Activated T-cell treated with anti-CD3 and anti-CD28 coated beads, Interleukin-2, amount 50 U/mL, for 24 hours (primary cell): ENCODE data around the gene VEPH1.

ENCODE experiments used
- DNase-seq: peaks from one replicate; pipeline ENCODE4 v3.0.0-alpha.2; 2020
- H3K27ac Mint-ChIP-seq: 2 replicates; pipeline ENCODE4 v1.8.0; 2020; ENCODE audit warnings: mild to moderate bottlenecking, mixed read lengths
- H3K27me3 Mint-ChIP-seq: 2 replicates; pipeline ENCODE4 v1.8.0; 2020; ENCODE audit warnings: mixed read lengths
- H3K36me3 Mint-ChIP-seq: 2 replicates; pipeline ENCODE4 v1.8.0; 2020; ENCODE audit warnings: low read depth, mixed read lengths
- H3K4me1 Mint-ChIP-seq: 2 replicates; pipeline ENCODE4 v1.8.0; 2020; ENCODE audit warnings: low read depth, mixed read lengths
- H3K4me3 Mint-ChIP-seq: 2 replicates; pipeline ENCODE4 v1.8.0; 2020; ENCODE audit warnings: mild to moderate bottlenecking, moderate library complexity, mixed read lengths
- H3K9me3 Mint-ChIP-seq: 2 replicates; pipeline ENCODE4 v1.8.0; 2020; ENCODE audit warnings: mixed read lengths

Gene VEPH1

GRCh38 chr3:157531301-157531660 is 28.1 kb upstream of the VEPH1 start:
- Mint-ChIP-seq H3K4me3 (no peak overlapping the region), H3K36me3 (no peaks in the 10 kb centered on the region), H3K4me1 (no peaks in the 10 kb centered on the region), H3K9me3 (no peaks in the 10 kb centered on the region), H3K27me3 (no peaks in the 10 kb centered on the region), H3K27ac (no peak overlapping the region)
- DNase-seq: no peak

- H3K36me3 Mint-ChIP-seq: no peaks in the 10 kb centered on the region
- H3K9me3 Mint-ChIP-seq: no peaks in the 10 kb centered on the region
- DNase-seq: no peak
- no peak overlapping the region for H3K27ac Mint-ChIP-seq
- H3K4me1 Mint-ChIP-seq: no peaks in the 10 kb centered on the region
- H3K4me3 Mint-ChIP-seq: no peak overlapping the region
- H3K27me3 Mint-ChIP-seq: no peaks in the 10 kb centered on the region
These were observed 27.6 kb upstream of the VEPH1 start for GRCh38 chr3:157530637-157531300.

GRCh38 chr3:157529751-157530150 is 26.5 kb upstream of the VEPH1 start:
- Mint-ChIP-seq H3K4me1 (no peaks in the 10 kb centered on the region), H3K27me3 (peaks cover 2% of the 10 kb centered on the region), H3K4me3 (no peak overlapping the region), H3K36me3 (no peaks in the 10 kb centered on the region), H3K27ac (no peak overlapping the region), H3K9me3 (no peaks in the 10 kb centered on the region)
- no peak for DNase-seq

- no peak for DNase-seq
- H3K4me1 Mint-ChIP-seq: no peaks in the 10 kb centered on the region
- peaks cover 2% of the 10 kb centered on the region for H3K27me3 Mint-ChIP-seq
- no peak overlapping the region for H3K4me3 Mint-ChIP-seq
- H3K27ac Mint-ChIP-seq: no peak overlapping the region
- H3K9me3 Mint-ChIP-seq: no peaks in the 10 kb centered on the region
- no peaks in the 10 kb centered on the region for H3K36me3 Mint-ChIP-seq
These were observed 25.9 kb upstream of the VEPH1 start for GRCh38 chr3:157529085-157529484.

GRCh38 chr3:157527131-157527881 is 24.1 kb upstream of the VEPH1 start:
- peaks cover 2% of the 10 kb centered on the region for H3K27me3 Mint-ChIP-seq
- no peaks in the 10 kb centered on the region for H3K9me3 Mint-ChIP-seq
- H3K36me3 Mint-ChIP-seq: no peaks in the 10 kb centered on the region
- H3K4me3 Mint-ChIP-seq: no peak overlapping the region
- DNase-seq: no peak
- H3K4me1 Mint-ChIP-seq: no peaks in the 10 kb centered on the region
- H3K27ac Mint-ChIP-seq: no peak overlapping the region

- no peaks in the 10 kb centered on the region for H3K36me3 Mint-ChIP-seq
- DNase-seq: no peak
- no peaks in the 10 kb centered on the region for H3K4me1 Mint-ChIP-seq
- no peak overlapping the region for H3K27ac Mint-ChIP-seq
- no peak overlapping the region for H3K4me3 Mint-ChIP-seq
- no peaks in the 10 kb centered on the region for H3K9me3 Mint-ChIP-seq
- H3K27me3 Mint-ChIP-seq: peaks cover 2% of the 10 kb centered on the region
These were observed 22.8 kb upstream of the VEPH1 start for GRCh38 chr3:157526036-157526435.

- Mint-ChIP-seq H3K4me3 (no peak overlapping the region), H3K27ac (no peak overlapping the region), H3K27me3 (peaks cover 2% of the 10 kb centered on the region), H3K36me3 (no peaks in the 10 kb centered on the region), H3K4me1 (no peaks in the 10 kb centered on the region), H3K9me3 (no peaks in the 10 kb centered on the region)
- no peak for DNase-seq
These were observed 20.6 kb upstream of the VEPH1 start for GRCh38 chr3:157523814-157524213.

GRCh38 chr3:157522648-157523047 is 19.4 kb upstream of the VEPH1 start:
- Mint-ChIP-seq H3K4me3 (no peak overlapping the region), H3K36me3 (no peaks in the 10 kb centered on the region), H3K27ac (no peak overlapping the region), H3K27me3 (peaks cover 2% of the 10 kb centered on the region), H3K9me3 (no peaks in the 10 kb centered on the region), H3K4me1 (no peaks in the 10 kb centered on the region)
- DNase-seq: no peak

- Mint-ChIP-seq H3K27me3 (peaks cover 2% of the 10 kb centered on the region), H3K36me3 (no peaks in the 10 kb centered on the region), H3K4me1 (no peaks in the 10 kb centered on the region), H3K27ac (no peak overlapping the region), H3K4me3 (no peak overlapping the region), H3K9me3 (no peaks in the 10 kb centered on the region)
- no peak for DNase-seq
These were observed 17.4 kb upstream of the VEPH1 start for GRCh38 chr3:157520485-157521150.

GRCh38 chr3:157518881-157519280 is 15.7 kb upstream of the VEPH1 start:
- no peak for DNase-seq
- H3K36me3 Mint-ChIP-seq: no peaks in the 10 kb centered on the region
- H3K9me3 Mint-ChIP-seq: no peaks in the 10 kb centered on the region
- H3K27ac Mint-ChIP-seq: no peak overlapping the region
- no peak overlapping the region for H3K4me3 Mint-ChIP-seq
- no peaks in the 10 kb centered on the region for H3K27me3 Mint-ChIP-seq
- H3K4me1 Mint-ChIP-seq: no peaks in the 10 kb centered on the region

GRCh38 chr3:157516928-157517327 is 13.7 kb upstream of the VEPH1 start:
- DNase-seq: no peak
- Mint-ChIP-seq H3K36me3 (no peaks in the 10 kb centered on the region), H3K4me1 (no peaks in the 10 kb centered on the region), H3K9me3 (no peaks in the 10 kb centered on the region), H3K4me3 (no peak overlapping the region), H3K27ac (no peak overlapping the region), H3K27me3 (no peaks in the 10 kb centered on the region)

- Mint-ChIP-seq H3K4me1 (no peaks in the 10 kb centered on the region), H3K27ac (no peak overlapping the region), H3K27me3 (no peaks in the 10 kb centered on the region), H3K36me3 (no peaks in the 10 kb centered on the region), H3K9me3 (no peaks in the 10 kb centered on the region), H3K4me3 (no peak overlapping the region)
- no peak for DNase-seq
These were observed 12.2 kb upstream of the VEPH1 start for GRCh38 chr3:157515398-157515797.

GRCh38 chr3:157514371-157514895 is 11.2 kb upstream of the VEPH1 start:
- Mint-ChIP-seq H3K4me3 (no peak overlapping the region), H3K27me3 (no peaks in the 10 kb centered on the region), H3K36me3 (no peaks in the 10 kb centered on the region), H3K9me3 (no peaks in the 10 kb centered on the region), H3K4me1 (no peaks in the 10 kb centered on the region), H3K27ac (no peak overlapping the region)
- DNase-seq: no peak

- Mint-ChIP-seq H3K27ac (no peak overlapping the region), H3K9me3 (no peaks in the 10 kb centered on the region), H3K27me3 (no peaks in the 10 kb centered on the region), H3K4me1 (no peaks in the 10 kb centered on the region), H3K36me3 (no peaks in the 10 kb centered on the region), H3K4me3 (no peak overlapping the region)
- no peak for DNase-seq
These were observed 10.4 kb upstream of the VEPH1 start for GRCh38 chr3:157513585-157513984.

GRCh38 chr3:157512534-157512933 is 9.3 kb upstream of the VEPH1 start:
- no peak for DNase-seq
- Mint-ChIP-seq H3K4me1 (no peaks in the 10 kb centered on the region), H3K4me3 (no peak overlapping the region), H3K36me3 (no peaks in the 10 kb centered on the region), H3K27ac (no peak overlapping the region), H3K27me3 (peaks cover under 1% of the 10 kb centered on the region), H3K9me3 (no peaks in the 10 kb centered on the region)
